ENCODE results near the gene AKAP7.
"Not testable (repeated sequence)": the region's sequence is repeated elsewhere in the genome, so short reads cannot be mapped to it uniquely, and the experiment has no call there.

AKAP7 gene

GRCh38 chr6:131251590-131252199 lies 116.4 kb downstream of the AKAP7 start:
- DNase-seq (ENCODE audit: low read depth in 1 of 2, low spot score in 1 of 2): no peak

- no peak for DNase-seq (ENCODE audit: low read depth in 1 of 2, low spot score in 1 of 2)
Measured at GRCh38 chr6:131255434-131255833, 120.2 kb downstream of the AKAP7 start.

GRCh38 chr6:131255911-131256310 lies 120.6 kb downstream of the AKAP7 start:
- no peak for DNase-seq (ENCODE audit: low read depth in 1 of 2, low spot score in 1 of 2)

- no peak for DNase-seq (ENCODE audit: low read depth in 1 of 2, low spot score in 1 of 2)
Measured at GRCh38 chr6:131257104-131257503, 121.8 kb downstream of the AKAP7 start.

- no peak for DNase-seq (ENCODE audit: low read depth in 1 of 2, low spot score in 1 of 2)
Measured at GRCh38 chr6:131258010-131258652, 122.9 kb downstream of the AKAP7 start.

GRCh38 chr6:131258816-131259476 lies 123.7 kb downstream of the AKAP7 start:
- DNase-seq (ENCODE audit: low read depth in 1 of 2, low spot score in 1 of 2): no peak

- DNase-seq (ENCODE audit: low read depth in 1 of 2, low spot score in 1 of 2): not testable (repeated sequence)
Measured at GRCh38 chr6:131260960-131261359, 125.7 kb downstream of the AKAP7 start.

- DNase-seq (ENCODE audit: low read depth in 1 of 2, low spot score in 1 of 2): no peak
Measured at GRCh38 chr6:131262060-131262459, 126.8 kb downstream of the AKAP7 start.

- DNase-seq (ENCODE audit: low read depth in 1 of 2, low spot score in 1 of 2): no peak
Measured at GRCh38 chr6:131265939-131266338, 130.7 kb downstream of the AKAP7 start.

GRCh38 chr6:131268303-131268702 lies 133.0 kb downstream of the AKAP7 start:
- no peak for DNase-seq (ENCODE audit: low read depth in 1 of 2, low spot score in 1 of 2)

GRCh38 chr6:131269565-131270391 lies 134.5 kb downstream of the AKAP7 start:
- DNase-seq (ENCODE audit: low read depth in 1 of 2, low spot score in 1 of 2): no peak

GRCh38 chr6:131270534-131270933 lies 135.3 kb downstream of the AKAP7 start:
- DNase-seq (ENCODE audit: low read depth in 1 of 2, low spot score in 1 of 2): no peak

GRCh38 chr6:131275273-131275672 lies 140.0 kb downstream of the AKAP7 start:
- DNase-seq (ENCODE audit: low read depth in 1 of 2, low spot score in 1 of 2): no peak

- no peak for DNase-seq (ENCODE audit: low read depth in 1 of 2, low spot score in 1 of 2)
Measured at GRCh38 chr6:131277591-131277990, 142.3 kb downstream of the AKAP7 start.

GRCh38 chr6:131281471-131282270 lies 146.4 kb downstream of the AKAP7 start:
- peak; percentile 14 to 22 for DNase-seq (ENCODE audit: low read depth in 1 of 2, low spot score in 1 of 2)

GRCh38 chr6:131282365-131282764 lies 147.1 kb downstream of the AKAP7 start:
- DNase-seq (ENCODE audit: low read depth in 1 of 2, low spot score in 1 of 2): no peak

- DNase-seq (ENCODE audit: low read depth in 1 of 2, low spot score in 1 of 2): no peak
Measured at GRCh38 chr6:131283466-131284175, 148.4 kb downstream of the AKAP7 start.

- no peak for DNase-seq (ENCODE audit: low read depth in 1 of 2, low spot score in 1 of 2)
Measured at GRCh38 chr6:131285548-131285947, 150.3 kb downstream of the AKAP7 start.

GRCh38 chr6:131286469-131287040 lies 151.3 kb downstream of the AKAP7 start:
- DNase-seq (ENCODE audit: low read depth in 1 of 2, low spot score in 1 of 2): no peak

- DNase-seq (ENCODE audit: low read depth in 1 of 2, low spot score in 1 of 2): no peak
Measured at GRCh38 chr6:131288214-131288613, 152.9 kb downstream of the AKAP7 start.

All from stimulated activated CD4-positive, alpha-beta T cell treated with anti-CD3 and anti-CD28 coated beads, Interleukin-15, amount 100 ng/mL, for 1 hour (primary cell).